GM18858 (cell line): ENCODE measurements around the gene SLC39A5.

Source experiments
- ATAC-seq: cut with Tn5 transposase; IDR thresholded peaks from one replicate; pipeline ENCODE4 v1.9.1; 2021; ENCODE audit not compliant: unreplicated experiment

Gene SLC39A5

GRCh38 chr12:56213878-56214277, 16.0 kb upstream of the SLC39A5 start:
- ATAC-seq = no peak

DNA sequence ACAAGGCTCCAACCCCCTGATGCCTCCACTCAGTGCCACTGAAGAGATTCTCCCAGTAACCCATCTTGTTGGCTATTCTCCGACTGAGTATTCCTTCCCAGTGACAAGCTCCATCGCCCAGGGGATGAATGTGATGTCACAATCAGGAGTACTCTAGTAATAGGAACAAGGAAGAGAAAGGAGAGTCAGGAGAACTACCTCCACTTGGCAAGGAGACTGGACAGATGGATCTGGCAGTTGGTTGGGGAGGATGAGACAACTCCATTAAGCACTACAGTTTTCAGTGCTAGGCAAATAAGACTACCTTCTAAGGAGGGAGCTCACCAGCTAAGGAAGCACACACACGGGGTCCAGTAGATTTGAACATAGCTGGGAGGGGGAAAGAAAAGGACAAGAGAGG, 13.4 kb upstream of the SLC39A5 start:
- no peak for ATAC-seq

DNA sequence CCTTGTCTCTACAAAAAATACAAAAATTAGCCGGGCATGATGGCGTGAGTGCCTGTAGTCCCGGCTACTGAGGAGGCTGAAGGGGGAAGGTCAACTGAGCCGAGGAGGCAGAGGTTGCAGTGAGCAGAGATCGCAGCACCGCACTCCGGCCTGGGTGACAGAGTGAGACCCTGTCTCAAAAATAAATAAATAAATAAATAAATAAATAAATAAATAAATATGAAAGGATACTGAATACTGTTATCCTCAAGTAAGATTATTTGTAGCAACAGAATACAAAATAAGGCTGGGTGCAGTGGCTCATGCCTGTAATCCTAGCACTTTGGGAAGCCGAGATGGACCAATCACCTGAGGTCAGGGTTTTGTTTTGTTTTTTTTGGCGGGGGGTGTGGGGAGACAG, 10.0 kb upstream of the SLC39A5 start:
- no peak for ATAC-seq

- no peak for ATAC-seq
Measured at GRCh38 chr12:56220611-56221231, 9.1 kb upstream of the SLC39A5 start.

DNA sequence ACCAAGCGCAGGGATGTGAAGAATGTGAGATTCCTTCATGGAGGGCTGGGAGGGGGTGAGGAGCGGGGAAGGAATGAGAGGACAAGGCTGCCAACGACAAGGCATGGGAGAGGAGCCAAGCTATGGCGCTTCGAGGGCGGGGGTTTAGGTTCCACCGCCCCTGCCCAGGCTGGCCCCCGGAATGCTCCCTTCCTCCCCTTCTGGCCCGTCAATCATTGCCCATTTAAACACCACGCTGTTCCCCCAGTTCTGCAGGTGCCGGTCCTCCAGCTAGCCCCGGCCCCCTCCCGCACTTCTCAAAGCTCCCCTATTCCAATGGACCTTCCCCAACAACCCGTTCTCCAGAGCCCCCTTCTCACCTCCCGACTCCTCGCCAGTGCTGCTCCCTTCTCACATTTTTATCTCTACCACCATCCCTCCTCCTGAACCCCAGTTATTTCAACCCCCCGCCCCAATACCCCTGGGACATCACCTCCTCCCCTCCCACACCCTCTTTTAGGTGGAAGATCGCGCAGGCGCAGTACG, 8.6 kb upstream of the SLC39A5 start:
- no peak for ATAC-seq

DNA sequence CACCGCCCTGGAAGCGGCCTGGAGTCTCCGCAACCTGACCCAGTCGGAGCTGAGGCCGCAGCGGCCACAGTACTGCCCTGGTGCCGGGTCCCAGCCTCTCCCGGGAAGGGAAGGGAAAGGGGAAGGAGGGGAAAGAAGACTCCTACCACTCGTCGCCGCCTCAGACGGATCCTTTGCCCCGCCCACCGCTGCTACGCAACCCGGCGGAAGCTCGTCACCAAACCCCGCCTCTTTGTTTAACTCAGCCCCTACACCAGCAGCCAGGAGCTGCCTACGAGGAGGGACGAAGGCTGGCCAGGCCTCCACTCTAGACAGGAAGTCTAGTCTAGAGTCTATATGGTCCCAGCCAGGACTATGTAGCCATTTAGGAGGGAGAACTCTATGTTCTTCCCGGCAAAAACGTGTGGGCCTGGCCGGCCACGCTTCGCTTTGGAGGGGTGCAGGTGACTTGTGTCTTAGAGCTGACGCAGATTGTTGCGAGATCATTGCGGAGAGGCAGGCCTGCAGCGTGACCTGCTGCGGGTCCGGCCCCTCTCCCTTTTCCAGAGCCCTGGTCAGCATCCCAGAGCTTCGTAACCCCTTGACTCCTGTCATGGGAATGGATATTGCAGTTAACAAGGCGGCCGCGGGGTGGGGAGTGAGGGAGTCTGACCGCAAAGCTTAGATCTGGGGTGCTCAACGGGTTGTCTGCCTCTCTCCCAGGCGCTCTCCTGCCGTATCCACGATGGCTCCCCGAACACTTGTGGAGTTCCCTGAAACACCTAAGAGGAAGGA, 7.9 kb upstream of the SLC39A5 start, which contains the start of gene RNF41:
TSS of gene RNF41 (minus strand) at position 166 of the 774 bp plus-strand sequence. CDS start 7,875 bp downstream, outside the sequence.
- peak; percentile 62 for ATAC-seq

- no peak for ATAC-seq
Measured at GRCh38 chr12:56222531-56222895, 7.3 kb upstream of the SLC39A5 start.

GRCh38 chr12:56223571-56224101, 6.2 kb upstream of the SLC39A5 start:
- no peak for ATAC-seq

- peak; percentile 66 for ATAC-seq
Measured at GRCh38 chr12:56224102-56224701, 5.6 kb upstream of the SLC39A5 start, which contains the start of gene NABP2. NABP2 (plus strand) TSS chr12:56224342; CDS start chr12:56224857, 515 bp downstream.

- no peak for ATAC-seq
Measured at GRCh38 chr12:56224954-56225353, 4.9 kb upstream of the SLC39A5 start.

- ATAC-seq = no peak
Measured at GRCh38 chr12:56229082-56229481, 769 bp upstream of the SLC39A5 start.

GRCh38 chr12:56230432-56231183, 757 bp downstream of the SLC39A5 start:
- no peak for ATAC-seq

GRCh38 chr12:56231184-56231582, 1.3 kb downstream of the SLC39A5 start:
- ATAC-seq = no peak

GRCh38 chr12:56234746-56235436, 5.0 kb downstream of the SLC39A5 start:
- ATAC-seq = no peak

GRCh38 chr12:56236091-56236490, 6.2 kb downstream of the SLC39A5 start:
- ATAC-seq = no peak

DNA sequence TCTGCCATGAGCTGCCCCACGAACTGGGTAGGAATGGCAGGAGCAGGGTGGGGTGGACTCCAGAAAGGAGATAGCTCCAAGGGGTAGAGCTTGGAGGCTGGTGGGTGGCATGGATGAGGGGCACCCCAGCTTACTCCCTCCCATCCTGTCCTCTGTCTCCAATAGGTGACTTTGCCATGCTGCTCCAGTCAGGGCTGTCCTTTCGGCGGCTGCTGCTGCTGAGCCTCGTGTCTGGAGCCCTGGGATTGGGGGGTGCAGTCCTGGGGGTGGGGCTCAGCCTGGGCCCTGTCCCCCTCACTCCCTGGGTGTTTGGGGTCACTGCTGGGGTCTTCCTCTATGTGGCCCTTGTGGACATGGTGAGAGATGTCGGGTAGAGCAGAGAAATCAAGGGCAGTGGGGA, 7.1 kb downstream of the SLC39A5 start:
- ATAC-seq = no peak

DNA sequence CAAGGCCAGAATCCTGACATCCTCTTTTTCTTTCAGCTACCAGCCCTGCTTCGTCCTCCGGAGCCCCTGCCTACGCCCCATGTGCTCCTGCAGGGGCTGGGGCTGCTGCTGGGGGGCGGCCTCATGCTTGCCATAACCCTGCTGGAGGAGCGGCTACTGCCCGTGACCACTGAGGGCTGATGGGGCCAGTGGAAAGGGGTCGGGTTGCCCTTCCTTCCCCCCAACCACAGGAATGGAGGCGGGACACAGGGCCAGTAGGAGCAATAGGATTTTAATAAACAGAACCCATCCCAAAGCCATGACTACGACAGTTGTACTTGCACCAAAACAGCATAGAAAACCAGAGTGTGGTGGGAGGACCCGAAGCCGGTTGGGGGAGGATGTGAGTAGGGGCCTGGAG, 7.7 kb downstream of the SLC39A5 start:
- ATAC-seq = no peak

- ATAC-seq = no peak
Measured at GRCh38 chr12:56241424-56242303, 11.8 kb downstream of the SLC39A5 start.

GRCh38 chr12:56242986-56243385, 13.1 kb downstream of the SLC39A5 start:
- ATAC-seq = no peak
